Fibroblast of lung (primary cell): ENCODE data around the gene SPATA32. TPM values are rescaled to one million over a fixed set of nuclear protein-coding genes. Genes with fewer than 3 reads are reported as not detected.

Experiments
- DNase-seq, 2 donors: peaks; one replicate each; pipeline versions ENCODE4 v3.0.0 to v3.0.0-alpha.2; 2010; ENCODE audit warnings: low read depth in 2 of 2
- H2AFZ ChIP-seq: 2 replicates; pipeline ENCODE4 v1.5.1; 2012; ENCODE audit warnings: low read length, control low read depth, inconsistent platforms
- H3K27ac ChIP-seq: 2 replicates; pipeline ENCODE4 v1.5.1; 2011; ENCODE audit warnings: low read length, control low read depth; ENCODE audit not compliant: insufficient read depth
- H3K27me3 ChIP-seq: 2 replicates; pipeline ENCODE4 v1.5.1; 2011; ENCODE audit warnings: mild to moderate bottlenecking, low read length; ENCODE audit not compliant: control insufficient read depth, insufficient read depth
- H3K36me3 ChIP-seq: 2 replicates; pipeline ENCODE4 v1.5.1; 2011; ENCODE audit warnings: low read length; ENCODE audit not compliant: control insufficient read depth, insufficient read depth
- H3K4me1 ChIP-seq: 2 replicates; pipeline ENCODE4 v1.5.1; 2011; ENCODE audit warnings: low read length; ENCODE audit not compliant: control insufficient read depth, insufficient read depth; ENCODE audit errors: extremely low read depth
- H3K4me2 ChIP-seq: 2 replicates; pipeline ENCODE4 v1.5.1; 2011; ENCODE audit warnings: low read length, control low read depth; ENCODE audit not compliant: insufficient read depth; ENCODE audit errors: extremely low read depth
- H3K4me3 ChIP-seq, 4 experiments: fragments of 200-600 bp in 1 of 4; sonication (generic) in 1 of 4; replicated peaks in 1 of 4; 2 replicates each; pipeline ENCODE4 v1.5.1; 2011 to 2016; ENCODE audit warnings: low read length in 4 of 4, low read depth in 3 of 4, mild to moderate bottlenecking in 3 of 4, control low read depth in 2 of 4, inconsistent platforms in 1 of 4, mixed read lengths in 1 of 4; ENCODE audit not compliant: insufficient read depth in 1 of 4; ENCODE audit errors: control extremely low read depth in 1 of 4
- H3K79me2 ChIP-seq: 2 replicates; pipeline ENCODE4 v1.5.1; 2012; ENCODE audit warnings: mild to moderate bottlenecking, low read length, inconsistent platforms; ENCODE audit not compliant: control insufficient read depth, insufficient read depth
- H3K9ac ChIP-seq: 2 replicates; pipeline ENCODE4 v1.5.1; 2011; ENCODE audit warnings: mild to moderate bottlenecking, low read length, control low read depth; ENCODE audit not compliant: insufficient read depth
- H3K9me3 ChIP-seq: 2 replicates; pipeline ENCODE4 v1.5.1; 2012; ENCODE audit warnings: low read depth, low read length; ENCODE audit not compliant: control insufficient read depth, insufficient read depth
- H4K20me1 ChIP-seq: 2 replicates; pipeline ENCODE4 v1.5.1; 2011; ENCODE audit warnings: low read length; ENCODE audit not compliant: control insufficient read depth, insufficient read depth; ENCODE audit errors: extremely low read depth
- CTCF ChIP-seq, 2 donors: IDR thresholded peaks in 1 of 2; conservative IDR thresholded peaks in 1 of 2; 1 replicate in 1 of 2; 2 replicates in 1 of 2; pipeline ENCODE4 v1.5.1; 2011 to 2012; ENCODE audit warnings: low read length in 2 of 2, control low read depth in 1 of 2, inconsistent platforms in 1 of 2, low read depth in 1 of 2, mild to moderate bottlenecking in 1 of 2
- EZH2 ChIP-seq: IDR thresholded peaks from 2 replicates; pipeline ENCODE4 v1.5.1; 2012; ENCODE audit warnings: low read length, control low read depth, mild to moderate bottlenecking; ENCODE audit errors: missing control alignments
- polyA plus RNA-seq, 2 donors: library from polyadenylated mRNA; depleted of rRNA in 1 of 2; stranded (reverse) in 1 of 2; unstranded in 1 of 2; fragments of >200 nt; gene quantifications; 2 replicates each; pipeline ENCODE4 v1.2.1, GENCODE V29; 2011 to 2012; ENCODE audit warnings: missing spikeins in 1 of 2
- total RNA-seq: library from RNA; depleted of rRNA; stranded (reverse); fragments of >200 nt; gene quantifications from 2 replicates; pipeline ENCODE4 v1.2.1, GENCODE V29; 2014

Gene SPATA32
- total and polyA plus RNA-seq, 2 donors (not counting 1 experiment from before 2014, with no cell fraction given): not detected

- DNase-seq: no peak
- Histone ChIP-seq H3K27ac (no peak overlapping the region), H3K9me3 (no peaks in the 10 kb centered on the region), H3K9ac (no peak overlapping the region), H3K4me1 (peaks cover 17% of the 10 kb centered on the region), H3K4me3 (no peak overlapping the region), H4K20me1 (no peaks in the 10 kb centered on the region), H3K4me2 (no peak overlapping the region), H3K27me3 (no peaks in the 10 kb centered on the region), H3K36me3 (peaks cover 34% of the 10 kb centered on the region), H2AFZ (no peak overlapping the region), H3K79me2 (no peaks in the 10 kb centered on the region)
- TF ChIP-seq EZH2: no peak
- TF ChIP-seq CTCF (conservative IDR thresholded peaks at IDR 0.05 in 1 of 2, IDR thresholded peaks at IDR 0.05 in 1 of 2; ENCODE audit: low read depth in 1 of 2, low read length in 2 of 2): no peak
Measured at GRCh38 chr17:45267436-45268055, 5.7 kb upstream of the SPATA32 start.

- no peaks in the 10 kb centered on the region for H3K27me3 ChIP-seq
- H3K9ac ChIP-seq: no peak overlapping the region
- no peaks in the 10 kb centered on the region for H3K9me3 ChIP-seq
- H3K4me3 ChIP-seq: no peak overlapping the region
- no peaks in the 10 kb centered on the region for H4K20me1 ChIP-seq
- H3K4me1 ChIP-seq: peaks cover 19% of the 10 kb centered on the region
- no peaks in the 10 kb centered on the region for H3K79me2 ChIP-seq
- H3K36me3 ChIP-seq: peaks cover 34% of the 10 kb centered on the region
- H2AFZ ChIP-seq: no peak overlapping the region
- H3K4me2 ChIP-seq: no peak overlapping the region
- no peak for DNase-seq
- H3K27ac ChIP-seq: peak overlapping the region; percentile 46
- TF ChIP-seq CTCF (conservative IDR thresholded peaks at IDR 0.05 in 1 of 2, IDR thresholded peaks at IDR 0.05 in 1 of 2; ENCODE audit: low read depth in 1 of 2, low read length in 2 of 2) (no peak), EZH2 (no peak)
Measured at GRCh38 chr17:45266372-45266926, 4.6 kb upstream of the SPATA32 start.

GRCh38 chr17:45265821-45266220 is 3.9 kb upstream of the SPATA32 start:
- H3K9me3 ChIP-seq: no peaks in the 10 kb centered on the region
- peaks cover 31% of the 10 kb centered on the region for H3K36me3 ChIP-seq
- H3K4me2 ChIP-seq: no peak overlapping the region
- H3K79me2 ChIP-seq: no peaks in the 10 kb centered on the region
- TF ChIP-seq CTCF (conservative IDR thresholded peaks at IDR 0.05 in 1 of 2, IDR thresholded peaks at IDR 0.05 in 1 of 2; ENCODE audit: low read depth in 1 of 2, low read length in 2 of 2) (no peak), EZH2 (no peak)
- no peaks in the 10 kb centered on the region for H4K20me1 ChIP-seq
- H3K27me3 ChIP-seq: no peaks in the 10 kb centered on the region
- no peak overlapping the region for H3K4me3 ChIP-seq
- H3K4me1 ChIP-seq: peaks cover 19% of the 10 kb centered on the region
- peak; percentile 78 to 83 for DNase-seq
- H2AFZ ChIP-seq: no peak overlapping the region
- H3K9ac ChIP-seq: no peak overlapping the region
- H3K27ac ChIP-seq: peak overlapping the region; percentile 46
